Ramos (cell line): ENCODE measurements around the gene KIF6.

Source experiments
- in situ Hi-C: fragments of 300-500 bp; cut with MboI; formaldehyde crosslinking; loops from one replicate; pipeline ENCODE4 v1.14.3; 2022; ENCODE audit warnings: low sequenced_read_pairs; ENCODE audit not compliant: unreplicated experiment

The KIF6 gene

DNA sequence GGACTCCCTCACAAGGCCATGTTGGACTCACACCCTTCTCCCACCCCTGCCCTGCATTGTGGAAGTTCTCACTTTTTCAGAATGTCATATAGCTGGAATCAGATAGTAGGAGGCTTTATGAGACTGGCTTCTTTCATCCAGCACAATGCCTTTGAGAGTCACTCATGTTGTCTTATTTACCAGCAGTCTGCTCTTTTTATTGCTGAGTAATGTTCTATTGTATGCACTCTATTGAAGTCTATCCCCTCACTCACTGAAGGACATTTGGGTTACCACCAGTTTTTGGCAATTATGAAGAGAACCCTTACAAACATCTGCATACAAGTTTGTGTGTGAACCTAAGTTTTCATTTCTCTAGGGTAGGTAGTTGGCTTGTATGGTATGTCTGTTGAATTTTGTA, 321.9 kb downstream of the KIF6 start:
- in situ Hi-C loops = no loop called here

GRCh38 chr6:39402239-39402751, 322.9 kb downstream of the KIF6 start:
- in situ Hi-C loops = no loop called here

- in situ Hi-C loops = no loop called here
These were observed 323.8 kb downstream of the KIF6 start for GRCh38 chr6:39401376-39401775.

- in situ Hi-C loops = no loop called here
These were observed 325.2 kb downstream of the KIF6 start for GRCh38 chr6:39400026-39400425.

GRCh38 chr6:39396854-39397253, 328.4 kb downstream of the KIF6 start:
- in situ Hi-C loops = no loop called here

GRCh38 chr6:39393075-39393474, 332.1 kb downstream of the KIF6 start:
- in situ Hi-C loops = no loop called here

- in situ Hi-C loops = no loop called here
These were observed 334.0 kb downstream of the KIF6 start for GRCh38 chr6:39391182-39391581.

- in situ Hi-C loops = no loop called here
These were observed 335.8 kb downstream of the KIF6 start for GRCh38 chr6:39389484-39389767.

GRCh38 chr6:39388606-39389483, 336.4 kb downstream of the KIF6 start:
- in situ Hi-C loops = no loop called here

GRCh38 chr6:39387785-39388184, 337.4 kb downstream of the KIF6 start:
- in situ Hi-C loops = no loop called here

DNA sequence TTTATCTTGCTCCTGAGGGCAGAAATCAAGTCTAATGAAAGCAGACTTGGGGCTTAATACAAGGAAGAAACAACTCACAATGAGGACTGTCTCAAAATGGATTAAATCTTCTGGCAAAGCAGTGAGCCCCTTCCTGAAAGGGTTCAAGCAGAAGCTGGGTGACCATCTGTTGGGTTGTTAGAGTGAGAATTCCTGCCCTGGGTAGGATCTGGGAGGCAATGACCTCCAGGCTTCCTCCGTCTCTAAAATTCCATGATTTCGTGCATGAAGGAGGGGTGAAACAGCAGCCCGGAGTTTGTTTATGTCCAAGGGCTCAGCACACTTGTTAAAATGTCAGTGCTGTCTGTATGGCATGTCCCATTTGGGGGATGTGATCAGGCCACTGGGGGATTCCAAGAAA, 338.7 kb downstream of the KIF6 start:
- in situ Hi-C loops = no loop called here

DNA sequence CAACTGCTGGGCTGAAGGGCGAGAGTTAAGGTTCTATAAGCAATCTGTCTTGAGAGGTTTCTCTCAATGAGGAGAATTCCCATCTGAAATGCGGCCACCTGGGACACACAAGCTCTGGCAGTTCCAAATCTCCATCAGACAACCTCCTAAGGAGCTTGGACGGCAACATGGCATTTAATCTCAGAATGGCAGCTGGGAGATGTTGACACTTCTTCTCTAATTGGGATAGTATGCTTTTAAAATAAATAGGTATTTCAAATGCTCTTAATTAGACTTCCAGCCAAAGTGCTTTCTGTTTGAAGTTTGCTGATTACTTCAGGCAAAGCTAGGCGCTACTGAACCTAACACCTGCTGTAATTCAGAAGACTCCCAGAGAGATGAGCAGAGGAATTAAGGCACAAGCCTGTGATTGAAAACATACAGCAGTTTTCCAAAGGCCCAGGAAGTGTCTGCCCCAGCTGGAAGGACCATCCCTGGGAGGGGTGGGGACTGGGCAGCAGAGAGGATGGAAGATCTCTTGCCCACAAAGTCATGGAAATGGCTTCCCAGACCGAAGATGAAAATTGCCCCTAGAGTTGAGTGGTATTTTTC, 343.6 kb downstream of the KIF6 start:
- in situ Hi-C loops = no loop called here

DNA sequence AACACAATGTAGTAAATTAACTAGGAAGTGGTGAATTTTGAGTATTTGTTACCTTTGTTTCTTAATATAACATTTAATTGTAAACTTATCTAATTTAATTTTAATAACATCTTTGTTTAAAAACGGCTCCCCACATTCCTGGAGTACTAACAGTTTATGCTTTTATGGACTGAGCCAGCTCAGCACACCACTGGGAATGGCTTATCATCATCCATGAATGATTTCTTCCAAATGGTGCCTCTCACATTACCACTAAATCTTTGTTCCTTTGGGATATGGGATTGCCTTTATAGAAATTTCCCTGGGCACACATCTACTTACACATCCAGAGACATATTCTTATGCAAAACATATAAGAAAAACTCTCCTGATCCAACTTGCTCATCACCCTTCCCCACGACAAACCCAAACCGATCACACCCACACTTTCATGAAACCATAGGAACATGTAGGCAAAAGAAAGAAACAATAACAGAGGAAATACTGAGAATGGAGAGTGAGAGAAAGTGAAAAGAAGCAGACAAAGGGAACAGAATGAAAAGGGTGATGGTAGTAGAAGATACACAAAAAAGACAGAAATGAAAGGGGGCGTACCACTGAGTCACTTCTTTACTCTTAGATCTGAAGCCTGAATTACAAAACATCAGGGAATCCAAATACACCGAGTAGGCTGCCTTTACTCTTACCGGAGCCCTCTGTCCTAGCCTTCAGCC, 344.2 kb downstream of the KIF6 start:
- in situ Hi-C loops = no loop called here

DNA sequence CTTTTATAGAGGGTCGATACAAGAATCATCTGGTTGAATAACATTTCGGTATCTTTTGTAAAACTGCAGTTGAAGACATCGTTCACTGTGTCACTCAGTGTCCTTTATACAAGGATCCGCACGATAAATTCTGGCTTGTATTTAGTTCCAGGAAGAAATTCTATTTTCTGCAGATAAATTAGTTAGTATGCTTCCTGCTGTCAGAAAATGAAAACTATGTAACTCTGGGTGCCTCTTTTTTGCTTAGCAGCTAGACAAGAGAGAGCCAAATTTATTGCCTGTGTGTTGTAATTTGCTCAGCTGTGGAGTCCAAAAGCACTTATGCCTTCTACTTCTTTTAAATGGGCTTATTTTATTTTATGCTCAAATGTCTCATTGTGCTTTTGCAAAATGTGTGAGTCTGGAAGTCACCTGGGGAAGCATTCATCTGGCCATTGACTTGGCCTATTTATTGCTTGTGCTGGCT, 346.2 kb downstream of the KIF6 start:
- in situ Hi-C loops = no loop called here

- in situ Hi-C loops = no loop called here
These were observed 346.8 kb downstream of the KIF6 start for GRCh38 chr6:39378175-39378959.

DNA sequence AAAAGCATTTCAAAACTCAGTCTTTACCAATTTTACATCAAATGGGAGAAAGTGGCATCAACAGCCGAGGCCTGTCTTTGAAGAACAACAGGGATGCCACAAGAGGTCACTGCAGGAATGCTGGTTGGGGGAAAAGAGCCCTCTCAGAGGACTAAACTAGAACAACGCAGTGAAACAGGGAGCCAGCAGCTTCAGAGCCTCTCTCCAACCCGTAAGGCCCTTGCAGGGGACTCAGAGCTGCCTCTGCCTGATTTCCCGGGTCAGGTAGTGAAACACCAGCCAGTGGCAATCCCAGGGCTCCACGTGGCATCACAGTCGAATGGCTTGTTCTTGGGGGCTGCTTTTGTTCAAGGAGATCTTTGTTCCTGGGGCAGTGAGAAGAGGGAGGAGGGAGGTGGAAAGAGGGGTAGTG, 347.7 kb downstream of the KIF6 start:
- in situ Hi-C loops = no loop called here

DNA sequence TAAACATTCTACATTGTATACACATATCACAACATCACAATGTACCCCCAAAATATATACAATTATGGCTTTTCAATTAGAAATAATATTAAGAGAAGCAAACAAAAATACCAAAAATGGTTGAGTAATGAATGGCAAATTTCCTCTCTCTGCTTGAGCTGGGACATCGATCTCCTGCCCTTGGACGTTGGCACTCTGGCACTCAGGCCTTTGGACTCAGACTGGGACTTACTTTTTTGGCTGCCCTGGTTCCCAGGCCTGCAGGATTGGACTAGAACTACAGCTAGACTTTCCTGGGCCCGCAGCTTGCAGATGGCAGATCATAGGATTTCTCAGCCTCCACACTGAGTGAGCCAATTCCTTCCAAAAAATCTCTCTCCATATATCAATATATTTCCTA, 349.8 kb downstream of the KIF6 start:
- in situ Hi-C loops = no loop called here

DNA sequence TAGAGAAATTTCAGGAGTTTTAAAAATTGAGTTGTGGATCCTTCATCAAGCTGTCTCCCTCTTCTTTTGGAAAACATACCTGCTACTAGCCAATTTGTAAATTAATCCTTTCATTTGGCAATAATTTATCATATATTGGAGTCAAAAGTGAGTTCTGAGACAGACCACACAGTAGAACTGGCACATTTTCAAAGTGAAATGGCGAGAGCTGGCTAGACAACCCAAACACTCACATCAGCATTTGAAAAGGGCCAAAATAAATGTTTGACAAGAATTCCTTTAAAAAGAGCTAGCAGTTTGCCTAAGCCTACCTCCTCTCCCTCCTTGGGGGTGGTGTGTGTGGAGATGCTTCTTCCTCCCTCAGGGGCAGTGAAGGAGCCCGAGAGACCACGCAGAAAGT, 354.8 kb downstream of the KIF6 start:
- in situ Hi-C loops = loop anchor here (25.0 kb wide), 1 partner anchor 517 kb away; no protein-coding TSS in a partner anchor

DNA sequence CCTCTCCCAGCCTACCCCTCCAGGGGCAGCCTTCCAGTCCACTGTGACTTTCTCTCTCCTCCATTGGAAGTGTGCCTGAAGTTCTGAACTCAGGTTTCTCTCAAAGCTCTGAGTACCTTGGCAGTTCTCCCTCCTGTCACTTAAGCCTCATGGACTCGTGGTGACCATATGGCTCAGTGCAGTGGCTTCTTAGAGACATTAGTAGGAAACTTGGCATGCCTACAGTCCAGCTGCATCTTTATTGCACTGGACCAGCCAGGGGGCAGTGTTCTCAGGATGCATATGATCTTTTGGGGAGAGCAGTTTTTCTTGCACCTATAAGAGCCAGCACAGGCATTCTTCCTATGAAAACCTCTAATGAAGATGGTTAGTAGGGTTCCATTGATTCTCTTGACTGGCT, 355.2 kb downstream of the KIF6 start:
- in situ Hi-C loops = loop anchor here (25.0 kb wide), 1 partner anchor 517 kb away; no protein-coding TSS in a partner anchor

DNA sequence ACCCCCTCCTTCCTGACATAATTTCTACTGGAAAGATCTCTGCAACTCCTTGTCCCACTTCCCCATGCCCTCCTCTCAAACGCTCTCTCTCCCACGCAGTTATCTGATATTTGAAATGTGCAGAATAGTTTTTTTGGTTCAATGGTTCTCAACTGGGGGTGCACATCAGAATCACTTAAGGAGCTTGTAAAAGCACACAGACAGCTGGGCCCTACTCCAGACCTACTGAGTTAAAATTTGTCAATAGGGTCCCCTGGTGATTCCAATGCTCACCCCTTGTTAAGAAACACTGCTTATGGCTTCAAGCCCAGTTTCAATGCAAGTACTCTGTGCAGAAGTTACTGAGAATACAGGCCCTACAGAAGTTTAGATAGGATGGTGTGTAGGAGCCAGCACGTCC, 357.5 kb downstream of the KIF6 start:
- in situ Hi-C loops = loop anchor here (25.0 kb wide), 1 partner anchor 520 kb away; no protein-coding TSS in a partner anchor
